ENCODE results near the gene HGFAC. TPM values are rescaled to one million over a fixed set of nuclear protein-coding genes. Genes with fewer than 3 reads are reported as not detected.

HGFAC gene
- total RNA-seq, 1 donor, result not detected

DNA sequence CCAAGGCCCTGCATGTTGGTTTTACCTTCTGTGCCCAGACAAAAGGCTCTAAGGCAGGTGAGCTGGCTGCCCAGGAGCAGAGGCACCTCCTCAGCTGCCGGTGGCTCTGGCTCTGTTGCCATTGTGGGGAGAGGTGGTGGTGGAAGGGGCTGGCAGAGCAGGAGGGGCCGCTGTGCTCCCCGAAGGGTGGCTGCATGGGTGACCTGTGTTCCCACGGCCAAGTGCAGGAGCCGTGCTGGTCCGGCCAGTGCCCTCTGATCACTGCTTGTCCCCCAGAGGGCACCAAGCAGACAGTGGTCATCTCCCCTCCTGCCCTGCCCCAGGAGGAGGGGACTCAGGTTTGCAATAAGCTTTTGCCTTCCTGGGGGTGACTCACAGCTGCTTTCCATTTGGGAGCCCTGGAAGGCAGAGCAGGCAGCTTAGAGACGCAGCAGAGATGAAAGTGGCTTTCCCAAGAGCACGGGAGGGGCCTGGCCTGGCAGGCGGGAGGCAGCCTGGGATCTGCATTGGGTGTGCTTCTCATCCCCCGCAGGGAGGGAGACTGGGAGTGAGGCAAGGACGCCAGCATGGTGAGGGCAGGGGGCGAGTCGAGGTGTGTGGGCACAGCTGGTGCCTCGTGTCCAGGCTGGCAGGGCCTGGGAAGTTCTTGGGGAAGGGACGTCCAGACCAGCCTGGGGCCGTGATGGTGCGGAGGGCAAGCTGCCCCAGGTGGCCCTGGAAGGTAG lies 50.1 kb downstream of the HGFAC start:
- TF ChIP-seq, protein P1, sequence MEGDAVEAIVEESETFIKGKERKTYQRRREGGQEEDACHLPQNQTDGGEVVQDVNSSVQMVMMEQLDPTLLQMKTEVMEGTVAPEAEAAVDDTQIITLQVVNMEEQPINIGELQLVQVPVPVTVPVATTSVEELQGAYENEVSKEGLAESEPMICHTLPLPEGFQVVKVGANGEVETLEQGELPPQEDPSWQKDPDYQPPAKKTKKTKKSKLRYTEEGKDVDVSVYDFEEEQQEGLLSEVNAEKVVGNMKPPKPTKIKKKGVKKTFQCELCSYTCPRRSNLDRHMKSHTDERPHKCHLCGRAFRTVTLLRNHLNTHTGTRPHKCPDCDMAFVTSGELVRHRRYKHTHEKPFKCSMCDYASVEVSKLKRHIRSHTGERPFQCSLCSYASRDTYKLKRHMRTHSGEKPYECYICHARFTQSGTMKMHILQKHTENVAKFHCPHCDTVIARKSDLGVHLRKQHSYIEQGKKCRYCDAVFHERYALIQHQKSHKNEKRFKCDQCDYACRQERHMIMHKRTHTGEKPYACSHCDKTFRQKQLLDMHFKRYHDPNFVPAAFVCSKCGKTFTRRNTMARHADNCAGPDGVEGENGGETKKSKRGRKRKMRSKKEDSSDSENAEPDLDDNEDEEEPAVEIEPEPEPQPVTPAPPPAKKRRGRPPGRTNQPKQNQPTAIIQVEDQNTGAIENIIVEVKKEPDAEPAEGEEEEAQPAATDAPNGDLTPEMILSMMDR (IDR thresholded peaks at IDR 0.05; ENCODE audit: insufficient read depth, low read length), result no peak
- peak; percentile 50 for DNase-seq (ENCODE audit: low read depth)
- H3K4me3 ChIP-seq (ENCODE audit: low read depth, low read length), result no peak overlapping the region

DNA sequence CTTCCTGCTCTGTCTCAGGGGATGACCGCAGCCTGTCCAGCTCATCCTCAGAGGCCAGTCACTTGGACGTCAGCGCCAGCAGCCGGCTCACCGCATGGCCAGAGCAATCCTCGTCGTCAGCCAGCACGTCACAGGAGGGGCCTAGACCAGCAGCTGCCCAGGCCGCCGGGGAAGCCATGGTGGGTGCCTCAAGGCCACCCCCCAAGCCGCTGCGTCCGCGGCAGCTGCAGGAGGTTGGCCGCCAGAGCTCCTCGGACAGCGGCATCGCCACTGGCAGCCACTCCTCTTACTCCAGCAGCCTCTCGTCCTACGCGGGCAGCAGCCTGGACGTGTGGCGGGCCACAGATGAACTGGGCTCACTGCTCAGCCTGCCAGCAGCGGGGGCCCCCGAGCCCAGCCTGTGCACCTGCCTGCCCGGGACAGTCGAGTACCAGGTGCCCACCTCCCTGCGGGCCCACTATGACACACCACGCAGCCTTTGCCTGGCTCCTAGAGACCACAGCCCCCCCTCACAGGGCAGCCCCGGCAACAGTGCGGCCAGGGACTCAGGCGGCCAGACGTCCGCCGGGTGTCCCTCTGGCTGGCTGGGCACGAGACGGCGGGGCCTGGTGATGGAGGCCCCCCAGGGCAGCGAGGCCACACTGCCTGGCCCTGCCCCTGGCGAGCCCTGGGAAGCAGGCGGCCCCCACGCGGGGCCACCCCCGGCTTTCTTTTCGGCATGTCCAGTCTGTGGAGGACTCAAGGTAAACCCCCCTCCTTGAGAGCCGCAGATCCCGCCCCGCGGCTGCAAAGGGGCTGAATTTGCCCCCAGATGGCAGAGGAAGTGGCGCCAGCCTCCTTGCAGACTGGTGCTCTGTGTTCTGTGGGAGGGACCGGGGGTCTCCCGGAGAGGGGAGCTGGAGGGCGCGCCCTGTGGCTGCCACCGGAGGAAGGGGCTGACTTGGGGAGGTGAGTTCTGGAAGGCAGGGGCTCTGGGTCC lies 51.3 kb downstream of the HGFAC start:
- peak; percentile 4 for DNase-seq (ENCODE audit: low read depth)
- TF ChIP-seq, protein P1 (IDR thresholded peaks at IDR 0.05; ENCODE audit: insufficient read depth, low read length), result no peak

DNA sequence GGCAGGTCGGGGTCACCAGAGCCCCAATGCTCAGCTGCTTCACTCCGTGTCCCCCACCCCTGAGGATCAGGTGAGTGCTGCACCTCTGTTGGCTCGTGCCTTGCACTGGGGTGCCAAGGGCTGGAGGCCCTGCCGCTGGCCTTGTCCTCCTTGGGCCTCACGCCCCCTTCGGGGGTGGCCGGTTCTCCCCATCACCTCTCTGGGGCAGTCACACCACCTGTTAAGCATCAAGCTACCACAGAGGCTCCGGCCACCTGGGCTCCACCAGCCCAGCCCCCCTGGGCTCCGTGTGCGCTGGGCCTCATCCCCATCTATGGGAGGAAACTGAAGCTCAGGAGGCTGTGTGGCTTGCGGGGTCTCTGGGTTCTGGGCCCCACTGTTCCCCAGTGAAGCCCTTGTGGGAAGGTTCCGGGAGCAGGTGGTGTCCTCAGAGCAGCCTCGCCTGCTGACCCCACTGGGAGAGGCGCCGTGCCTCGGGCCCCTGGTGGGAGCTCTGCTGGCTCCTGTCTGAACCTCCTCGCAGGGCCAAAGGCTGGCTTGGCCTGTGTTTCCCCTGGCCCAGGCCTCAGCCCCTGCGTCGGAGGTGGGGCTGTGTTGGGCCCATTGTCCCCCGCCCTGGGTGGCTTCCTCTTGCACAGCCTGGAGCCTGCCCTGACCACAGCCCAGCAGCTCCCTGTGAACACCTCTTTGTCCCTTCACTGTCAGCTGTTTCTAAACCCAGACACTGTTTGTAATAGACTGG lies 52.1 kb downstream of the HGFAC start:
- TF ChIP-seq, protein P1 (IDR thresholded peaks at IDR 0.05; ENCODE audit: insufficient read depth, low read length), result no peak
- DNase-seq (ENCODE audit: low read depth), result no peak
- H3K4me3 ChIP-seq (ENCODE audit: low read depth, low read length), result no peak overlapping the region

More for the DNA sequence above, 51.3 kb downstream of the HGFAC start:
- H3K4me3 ChIP-seq (ENCODE audit: low read depth, low read length), result no peak overlapping the region

DNA sequence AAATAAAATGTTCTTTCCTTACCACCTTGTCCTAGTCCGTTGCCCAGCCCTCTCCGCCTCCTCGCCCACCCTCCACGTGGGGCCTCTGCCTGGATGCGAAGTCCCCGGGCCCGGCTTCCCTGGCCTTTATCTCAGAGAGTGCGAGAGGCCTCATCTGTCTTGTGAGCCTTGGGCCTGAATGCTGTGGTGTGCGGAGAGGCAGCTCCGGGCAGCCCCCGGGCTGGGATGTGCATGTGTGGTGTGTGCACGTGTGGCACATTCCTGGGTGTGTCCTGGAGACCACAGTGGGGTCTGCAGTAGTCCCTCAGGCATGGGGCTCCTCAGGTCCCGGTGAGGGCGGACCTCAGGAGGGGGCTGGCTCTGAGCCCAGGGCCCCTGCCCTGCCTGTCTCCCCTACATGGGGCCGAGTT lies 52.7 kb downstream of the HGFAC start:
- no peak for DNase-seq (ENCODE audit: low read depth)
- H3K4me3 ChIP-seq (ENCODE audit: low read depth, low read length), result no peak overlapping the region
- TF ChIP-seq, protein P1 (IDR thresholded peaks at IDR 0.05; ENCODE audit: insufficient read depth, low read length), result no peak

DNA sequence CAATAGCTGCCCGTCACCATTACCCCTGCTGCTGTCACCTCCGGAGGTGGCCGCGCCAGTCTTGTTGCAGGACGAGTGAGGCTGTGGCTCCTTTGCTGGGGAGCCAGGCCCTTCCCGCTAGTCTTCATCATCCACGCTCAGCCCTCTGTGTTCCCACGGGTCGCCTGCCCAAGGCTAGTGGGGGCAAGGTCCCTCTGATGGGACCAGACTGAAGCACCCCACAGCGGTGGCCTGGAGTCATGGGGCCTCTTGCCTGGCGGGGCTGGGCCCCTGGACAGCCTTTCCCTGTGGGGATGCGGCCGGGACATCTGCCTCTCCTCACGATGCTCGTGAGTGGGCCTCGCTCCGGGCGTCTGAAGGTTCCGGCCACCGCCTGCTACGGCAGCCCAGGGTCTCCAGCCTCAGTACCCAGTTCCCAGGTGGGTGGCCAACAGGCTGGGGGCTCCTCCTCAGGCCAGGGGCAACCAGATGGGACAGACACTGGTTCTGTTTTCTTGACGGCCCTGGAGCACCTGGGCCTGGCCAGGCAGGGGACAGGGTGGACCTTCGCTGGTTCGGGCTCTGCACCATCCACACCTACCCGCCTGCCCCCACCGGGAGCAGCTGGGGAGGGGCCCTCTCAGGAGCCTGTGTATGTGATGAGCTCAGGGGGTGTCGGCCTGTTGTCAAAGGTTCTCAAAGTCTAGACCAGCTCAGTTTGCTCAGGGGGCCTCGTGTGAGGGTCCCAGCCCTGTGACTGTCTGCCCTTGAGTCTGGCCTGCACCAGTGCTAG lies 53.6 kb downstream of the HGFAC start:
- H3K4me3 ChIP-seq (ENCODE audit: low read depth, low read length), result no peak overlapping the region
- DNase-seq (ENCODE audit: low read depth), result no peak
- TF ChIP-seq, protein P1 (IDR thresholded peaks at IDR 0.05; ENCODE audit: insufficient read depth, low read length), result no peak

DNA sequence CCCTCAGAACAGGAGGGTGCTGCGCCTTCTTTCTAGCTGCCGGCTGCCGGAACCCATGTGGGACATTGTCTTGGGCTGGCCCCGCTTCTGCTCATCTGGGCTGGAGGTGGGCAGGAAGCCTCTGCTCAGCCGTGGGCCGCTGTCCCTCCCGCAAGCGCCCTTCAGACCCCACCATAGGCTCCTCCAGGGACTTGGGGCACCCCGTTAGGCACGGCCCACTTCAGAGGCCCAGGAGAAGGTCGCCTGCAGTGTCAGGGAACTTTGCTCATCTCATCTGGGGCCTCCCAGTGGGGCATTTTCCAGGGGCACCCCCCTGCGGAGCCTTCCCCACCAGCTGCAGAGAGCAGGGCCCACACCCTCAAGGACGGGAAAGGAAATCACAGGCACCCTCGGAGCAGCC lies 54.3 kb downstream of the HGFAC start:
- no peak for DNase-seq (ENCODE audit: low read depth)
- TF ChIP-seq, protein P1 (IDR thresholded peaks at IDR 0.05; ENCODE audit: insufficient read depth, low read length), result no peak
- H3K4me3 ChIP-seq (ENCODE audit: low read depth, low read length), result no peak overlapping the region

All from fibroblast of the aortic adventitia (primary cell).